HG03342 (cell line): ENCODE data around the gene ZNF331.

Experiments
- ATAC-seq: cut with Tn5 transposase; IDR thresholded peaks from one replicate; pipeline ENCODE4 v1.9.1; 2021; ENCODE audit warnings: mild to moderate bottlenecking, moderate library complexity; ENCODE audit not compliant: unreplicated experiment

ZNF331 gene

DNA sequence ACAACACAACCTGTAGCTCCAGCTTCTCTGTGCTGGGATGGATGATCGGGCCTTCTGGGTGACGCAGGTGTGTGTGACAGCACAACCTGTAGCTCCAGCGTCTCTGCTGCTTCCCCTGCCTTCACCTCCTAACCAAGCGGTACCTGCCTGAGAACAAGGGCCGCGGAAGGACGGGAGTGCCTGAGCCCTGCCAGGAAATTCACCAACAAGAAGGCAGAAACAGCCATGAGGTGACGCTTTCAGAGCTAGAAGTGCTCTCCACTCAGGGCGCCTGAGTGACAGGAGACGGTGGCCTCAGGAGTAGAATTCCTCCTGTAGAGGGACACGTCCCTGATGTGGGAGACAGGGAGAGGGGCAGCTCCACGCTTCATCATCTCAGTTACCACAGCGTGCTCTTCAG is 17.4 kb downstream of the ZNF331 start:
- ATAC-seq, result no peak

DNA sequence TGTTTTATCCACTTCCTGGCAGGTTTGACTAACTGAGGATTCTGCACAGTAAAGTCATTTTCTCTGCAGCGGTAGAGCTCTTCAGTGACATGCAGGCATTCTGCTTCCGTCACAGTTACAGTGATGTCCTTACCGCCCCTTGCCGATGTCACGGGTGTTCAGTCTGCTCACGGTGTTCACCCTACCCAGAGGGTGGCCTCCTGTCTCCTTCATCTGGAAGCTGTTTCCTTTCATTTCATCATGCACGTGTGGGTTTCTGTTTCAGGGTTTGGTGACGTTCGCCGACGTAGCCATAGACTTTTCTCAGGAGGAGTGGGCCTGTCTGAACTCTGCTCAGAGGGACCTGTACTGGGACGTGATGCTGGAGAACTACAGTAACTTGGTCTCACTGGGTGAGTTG is 33.4 kb downstream of the ZNF331 start:
- ATAC-seq, result no peak

DNA sequence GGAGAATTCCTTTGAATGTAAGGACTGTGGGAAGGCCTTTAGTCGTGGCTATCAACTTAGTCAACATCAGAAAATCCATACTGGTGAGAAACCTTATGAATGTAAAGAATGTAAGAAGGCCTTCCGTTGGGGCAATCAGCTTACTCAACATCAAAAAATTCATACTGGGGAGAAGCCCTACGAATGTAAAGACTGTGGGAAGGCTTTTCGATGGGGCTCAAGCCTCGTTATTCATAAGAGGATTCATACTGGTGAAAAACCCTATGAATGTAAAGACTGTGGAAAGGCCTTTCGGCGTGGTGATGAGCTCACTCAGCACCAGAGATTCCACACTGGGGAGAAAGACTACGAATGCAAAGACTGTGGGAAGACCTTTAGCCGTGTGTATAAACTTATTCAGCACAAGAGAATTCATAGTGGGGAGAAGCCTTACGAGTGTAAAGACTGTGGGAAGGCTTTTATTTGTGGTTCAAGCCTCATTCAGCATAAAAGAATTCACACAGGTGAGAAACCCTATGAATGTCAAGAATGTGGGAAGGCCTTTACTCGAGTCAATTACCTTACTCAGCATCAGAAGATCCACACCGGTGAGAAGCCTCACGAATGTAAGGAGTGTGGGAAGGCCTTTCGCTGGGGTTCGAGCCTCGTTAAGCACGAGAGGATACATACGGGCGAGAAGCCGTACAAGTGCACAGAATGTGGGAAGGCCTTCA is 39.2 kb downstream of the ZNF331 start:
- no peak for ATAC-seq

DNA sequence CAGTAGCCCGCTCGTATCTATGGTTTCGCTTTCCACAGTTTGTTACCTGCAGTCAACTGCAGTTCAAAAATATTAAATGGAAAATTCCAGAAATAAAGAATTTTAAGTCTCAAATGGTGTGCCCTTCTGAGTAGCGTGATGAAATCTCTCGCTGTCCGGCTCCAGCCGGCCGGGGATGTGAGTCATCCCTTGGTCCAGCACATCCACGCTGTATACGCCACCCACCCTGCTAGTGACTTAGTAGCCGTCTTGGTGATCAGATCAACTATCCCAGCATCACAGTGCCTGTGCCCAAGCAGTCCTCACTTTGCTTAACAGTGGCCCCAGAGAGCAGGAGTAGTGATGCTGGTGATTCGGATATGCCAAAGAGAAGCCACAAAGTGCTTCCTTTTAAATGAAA is 40.0 kb downstream of the ZNF331 start:
- no peak for ATAC-seq

DNA sequence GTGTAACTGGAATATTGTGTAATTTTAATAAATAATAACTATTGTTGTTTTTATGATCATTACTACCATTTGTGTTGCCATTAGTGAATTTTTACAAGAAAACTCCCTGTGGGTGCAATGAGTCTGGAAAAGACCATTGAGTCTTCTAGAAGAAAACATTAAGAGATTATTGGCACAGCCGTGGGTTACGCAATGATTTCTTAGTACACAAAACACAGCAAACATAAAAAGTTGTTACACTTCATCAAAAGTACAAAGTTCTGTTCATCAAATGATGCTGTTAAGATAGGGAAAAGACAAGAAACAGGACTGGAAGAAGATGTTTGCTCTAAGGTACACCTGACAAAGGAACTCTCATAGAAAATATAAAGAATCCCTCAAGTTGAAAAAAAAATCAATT is 41.6 kb downstream of the ZNF331 start:
- ATAC-seq, result no peak

DNA sequence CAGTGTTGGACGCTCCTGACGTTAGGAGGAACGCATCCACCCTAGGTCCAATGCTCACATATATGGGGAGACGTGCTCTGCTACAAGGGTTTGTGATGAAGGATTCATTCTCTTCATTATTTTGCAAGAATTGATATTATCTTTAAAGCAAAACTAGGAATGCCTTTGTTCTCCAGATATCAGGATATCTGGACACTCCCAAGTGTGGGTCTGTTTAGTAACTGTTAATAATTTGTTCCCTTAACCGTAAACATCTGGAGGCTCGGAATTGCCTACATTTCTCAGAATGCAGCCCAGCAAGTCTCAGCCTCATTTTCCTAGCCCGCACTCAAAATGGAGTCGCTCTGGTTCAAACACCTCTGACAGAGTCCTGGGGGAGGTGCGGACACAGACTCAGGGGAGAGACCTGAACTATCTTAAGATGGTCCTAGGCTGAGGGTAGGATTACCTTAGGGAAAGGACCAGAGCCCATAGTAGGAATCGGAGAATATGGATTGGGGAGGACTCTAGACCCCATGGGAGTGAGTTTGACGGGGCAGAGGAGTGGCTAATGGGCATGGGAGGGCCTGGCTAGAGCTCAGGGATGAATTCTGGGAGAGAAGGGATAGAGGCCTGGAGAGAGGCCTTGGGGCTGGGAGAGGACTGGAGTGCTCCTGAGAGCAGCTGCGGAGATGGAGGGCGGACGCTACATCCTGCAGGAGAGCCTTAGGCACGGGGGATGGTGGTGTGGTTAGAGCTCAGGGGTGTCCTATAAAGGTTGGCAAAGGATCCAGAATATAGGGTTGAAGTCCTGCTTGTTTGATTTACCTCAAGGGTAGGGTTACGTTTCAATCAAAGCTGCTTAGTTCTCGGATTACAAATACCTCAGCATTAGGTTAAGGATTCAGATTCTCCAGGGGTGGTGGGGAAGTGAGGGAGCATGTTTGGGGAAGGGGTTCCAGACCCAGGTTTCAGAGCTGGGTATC is 43.2 kb downstream of the ZNF331 start:
- ATAC-seq, result no peak

DNA sequence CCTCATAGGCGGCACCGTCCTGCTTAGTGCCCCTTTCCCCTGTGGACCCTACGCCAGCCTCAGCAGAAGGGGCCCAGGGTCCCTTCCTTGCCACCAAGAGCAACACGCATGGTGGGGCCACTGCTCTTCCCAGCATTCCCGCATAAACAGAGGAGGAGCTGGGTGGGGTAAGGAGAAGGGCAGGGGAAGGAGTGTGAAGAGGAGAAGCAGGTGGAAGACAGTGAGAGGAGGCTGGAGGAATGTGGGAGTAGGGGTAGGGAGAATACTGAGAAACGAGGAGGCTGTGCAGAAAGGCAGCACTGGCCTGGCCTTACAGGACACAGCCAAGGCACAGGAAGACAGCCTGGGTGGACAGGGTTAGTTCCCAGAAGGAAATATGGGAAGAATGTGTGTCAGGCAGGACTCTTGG is 43.9 kb downstream of the ZNF331 start:
- ATAC-seq, result no peak

DNA sequence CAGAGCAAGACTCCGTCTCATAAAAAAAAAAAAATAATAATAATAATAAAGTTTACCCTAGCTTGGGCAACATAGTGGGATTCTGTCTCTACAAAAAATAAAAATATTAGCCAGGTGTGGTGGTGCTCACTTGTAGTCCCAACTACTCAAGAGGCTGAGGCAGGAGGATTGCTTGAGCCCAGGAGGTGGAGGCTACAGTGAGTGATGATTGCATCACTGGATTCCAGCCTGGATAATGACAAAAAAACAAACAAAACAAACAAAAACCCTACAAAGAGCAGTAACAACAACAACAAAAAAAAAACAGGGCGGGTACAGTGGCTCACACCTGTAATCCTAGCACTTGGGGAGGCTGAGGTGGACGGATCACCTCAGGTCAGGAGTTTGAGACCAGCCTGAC is 45.2 kb downstream of the ZNF331 start:
- no peak for ATAC-seq

DNA sequence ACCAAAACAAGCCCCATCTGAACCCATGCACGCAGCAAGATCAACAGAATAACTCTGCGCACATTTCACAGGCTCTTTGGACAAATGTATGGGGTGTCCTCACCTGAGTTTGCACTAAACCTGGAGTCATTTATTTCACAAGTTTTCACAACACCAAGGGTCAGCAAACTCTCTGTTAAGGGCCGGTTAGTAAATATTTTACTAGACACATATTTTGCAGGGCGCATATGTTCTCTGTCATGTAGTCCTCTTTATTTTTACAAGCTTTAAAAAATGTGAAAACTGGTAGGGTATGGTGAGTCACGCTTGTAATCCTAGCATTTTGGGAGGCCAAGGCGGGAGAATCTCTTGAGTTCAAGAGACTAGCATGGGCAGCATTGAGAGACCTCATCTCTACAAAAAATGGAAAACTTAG is 48.3 kb downstream of the ZNF331 start:
- ATAC-seq, result no peak

DNA sequence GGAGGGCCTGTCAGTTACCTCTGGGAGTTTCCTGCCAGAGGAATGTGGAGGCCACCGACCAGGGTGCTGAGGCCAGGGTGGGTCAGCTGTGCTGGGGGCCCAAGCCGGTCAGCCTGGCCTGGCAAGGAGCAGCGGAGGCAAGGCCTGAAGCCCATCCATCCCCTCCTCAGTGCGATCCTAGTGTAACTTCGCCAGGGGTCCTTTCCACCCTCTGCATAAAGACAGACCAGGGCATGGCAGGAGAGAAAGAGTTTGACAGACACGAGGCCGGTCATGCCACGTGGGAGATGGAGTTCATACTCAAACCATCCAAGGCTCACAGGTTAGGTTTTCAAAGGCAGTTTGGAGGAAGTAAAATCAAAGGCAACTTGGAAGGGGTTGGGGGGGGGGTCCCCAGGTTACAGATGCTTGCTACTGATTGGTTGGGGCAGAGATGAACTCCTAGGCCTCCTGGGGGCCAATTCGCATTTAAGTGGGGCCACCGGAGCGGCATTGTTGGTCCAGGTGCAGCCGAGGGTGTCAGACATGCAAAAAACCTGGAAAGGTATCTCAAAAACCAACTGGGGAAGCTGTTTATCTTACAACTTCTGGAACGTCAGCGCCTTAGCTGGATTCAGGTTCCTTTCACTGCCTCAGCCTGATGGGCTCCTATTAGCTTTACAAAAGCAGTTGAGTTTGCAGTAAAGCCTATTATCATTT is 57.0 kb downstream of the ZNF331 start:
- ATAC-seq, result no peak

DNA sequence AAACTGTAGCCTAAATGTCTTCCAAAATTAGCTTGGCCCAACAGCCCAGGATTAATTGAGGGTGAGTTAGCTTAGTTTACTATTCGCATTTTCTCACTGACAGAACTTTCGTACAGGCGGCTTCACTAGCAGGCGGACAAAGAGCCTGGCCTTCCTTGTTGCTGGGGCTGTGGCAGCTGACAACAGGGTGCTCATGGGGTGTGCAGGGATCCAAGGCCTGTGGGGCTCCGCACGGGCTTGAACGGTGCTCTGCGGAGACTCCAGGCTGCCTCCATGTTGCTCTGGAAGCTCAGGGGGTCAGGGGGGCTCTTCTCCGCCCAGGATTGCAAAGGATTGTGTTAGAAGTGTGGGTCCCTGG is 57.5 kb downstream of the ZNF331 start:
- no peak for ATAC-seq

DNA sequence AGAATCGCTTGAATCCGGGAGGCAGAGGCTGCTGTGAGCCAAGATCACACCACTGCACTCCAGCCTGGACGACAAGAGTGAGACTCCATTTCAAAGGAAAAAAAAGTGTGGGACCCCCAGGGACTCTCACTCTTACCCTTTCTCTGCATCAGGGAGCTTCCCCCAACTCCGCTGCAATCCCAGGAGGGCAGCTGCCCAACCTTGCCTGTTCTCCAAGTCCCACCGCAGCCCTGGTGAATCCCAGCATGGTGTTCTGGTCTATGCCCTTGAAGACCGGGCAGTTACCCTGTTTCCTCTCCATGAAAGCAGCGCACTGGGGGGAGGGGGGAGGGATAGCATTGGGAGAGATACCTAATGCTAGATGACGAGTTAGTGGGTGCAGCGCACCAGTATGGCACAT is 58.1 kb downstream of the ZNF331 start:
- no peak for ATAC-seq

DNA sequence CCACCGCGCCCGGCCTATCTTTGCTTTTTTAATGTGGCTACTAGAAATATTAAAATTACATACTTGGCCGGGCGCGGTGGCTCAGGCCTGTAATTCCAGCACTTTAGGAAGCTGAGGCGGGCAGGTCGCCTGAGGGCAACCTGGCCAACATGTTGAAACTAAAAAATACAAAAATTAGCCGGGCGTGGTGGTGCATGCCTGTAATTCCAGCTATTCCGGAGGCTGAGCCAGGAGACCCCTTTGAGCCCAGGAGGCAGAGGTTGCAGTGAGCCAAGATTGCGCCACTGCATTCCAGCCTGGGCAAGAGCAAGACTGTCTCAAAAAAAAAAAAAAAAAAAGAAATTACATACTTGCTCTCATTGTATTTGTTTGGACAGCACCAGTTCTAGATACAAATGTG is 59.1 kb downstream of the ZNF331 start:
- no peak for ATAC-seq

DNA sequence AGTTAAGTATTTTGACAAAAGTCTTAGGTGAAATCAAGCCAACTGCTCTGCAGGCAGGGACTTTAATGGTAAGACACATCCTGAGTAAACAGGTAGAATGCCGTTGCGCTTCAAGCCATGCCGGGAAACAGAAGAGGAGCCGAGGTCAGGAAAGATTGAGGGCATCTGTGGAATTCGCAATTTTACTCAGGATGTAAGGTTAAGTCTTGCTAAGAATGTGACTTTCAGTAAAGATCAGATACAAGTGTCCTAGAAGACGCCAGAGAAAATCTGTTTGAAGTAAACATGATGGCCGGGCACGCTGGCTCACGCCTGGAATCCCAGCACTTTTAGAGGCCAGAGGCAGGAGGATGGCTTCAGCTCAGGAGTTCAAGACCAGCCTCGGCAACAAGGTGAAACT is 60.4 kb downstream of the ZNF331 start:
- ATAC-seq, result no peak

DNA sequence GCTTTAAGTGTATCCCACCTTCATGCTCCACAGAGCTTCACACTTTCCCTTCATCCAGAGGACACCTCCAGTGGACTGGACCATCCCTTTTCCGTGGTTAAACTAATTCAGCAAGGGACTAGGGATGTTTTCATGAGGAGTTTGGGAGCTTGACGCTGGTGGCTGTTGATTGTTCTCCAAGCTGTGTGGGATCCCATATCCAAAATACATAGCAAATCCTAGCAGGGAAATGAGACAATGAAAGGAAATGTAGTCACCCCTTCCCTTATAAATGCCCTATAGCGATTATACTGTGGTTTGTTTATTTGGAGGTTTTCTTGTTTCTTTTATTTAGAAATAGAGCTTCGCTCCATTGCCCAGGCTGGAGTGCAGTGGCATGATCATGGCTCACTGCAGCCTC is 62.3 kb downstream of the ZNF331 start:
- no peak for ATAC-seq

DNA sequence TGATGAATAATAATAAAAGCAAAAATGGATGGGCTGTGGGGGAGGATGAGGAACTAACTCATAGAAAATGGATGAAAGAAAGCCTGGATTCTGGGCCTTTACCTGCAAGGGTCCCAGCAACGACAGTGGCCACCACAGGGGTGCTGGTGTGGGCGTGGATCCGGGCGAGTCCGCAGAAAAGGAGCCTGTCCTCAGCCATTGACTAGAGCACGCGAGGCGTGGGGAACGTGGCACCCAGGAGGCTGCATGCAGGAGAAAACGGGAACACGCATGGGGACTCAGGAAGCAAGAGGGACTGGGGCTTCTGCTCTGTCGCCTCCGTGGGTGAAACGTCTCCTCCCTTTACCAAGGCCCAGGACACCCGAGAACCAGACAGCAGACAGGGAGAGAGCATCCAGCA is 68.1 kb downstream of the ZNF331 start:
- ATAC-seq, result no peak

DNA sequence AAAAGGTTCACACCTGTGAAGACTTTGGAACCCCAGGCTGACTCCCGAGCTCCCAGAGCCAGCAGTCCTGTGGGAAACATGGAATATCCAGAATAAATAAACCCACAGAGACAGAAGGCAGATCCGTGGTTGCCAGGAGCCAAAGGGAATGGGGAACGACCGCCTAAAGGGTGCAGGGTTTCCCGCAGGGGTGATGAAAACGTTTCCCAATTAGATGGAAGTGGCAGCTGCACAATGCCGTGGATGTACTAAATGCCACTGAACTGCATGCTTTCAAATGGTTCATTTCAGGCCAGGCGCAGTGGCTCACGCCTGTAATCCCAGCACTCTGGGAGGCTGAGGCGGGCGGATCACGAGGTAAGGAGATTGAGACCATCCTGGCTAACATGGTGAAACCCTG is 70.4 kb downstream of the ZNF331 start:
- no peak for ATAC-seq

DNA sequence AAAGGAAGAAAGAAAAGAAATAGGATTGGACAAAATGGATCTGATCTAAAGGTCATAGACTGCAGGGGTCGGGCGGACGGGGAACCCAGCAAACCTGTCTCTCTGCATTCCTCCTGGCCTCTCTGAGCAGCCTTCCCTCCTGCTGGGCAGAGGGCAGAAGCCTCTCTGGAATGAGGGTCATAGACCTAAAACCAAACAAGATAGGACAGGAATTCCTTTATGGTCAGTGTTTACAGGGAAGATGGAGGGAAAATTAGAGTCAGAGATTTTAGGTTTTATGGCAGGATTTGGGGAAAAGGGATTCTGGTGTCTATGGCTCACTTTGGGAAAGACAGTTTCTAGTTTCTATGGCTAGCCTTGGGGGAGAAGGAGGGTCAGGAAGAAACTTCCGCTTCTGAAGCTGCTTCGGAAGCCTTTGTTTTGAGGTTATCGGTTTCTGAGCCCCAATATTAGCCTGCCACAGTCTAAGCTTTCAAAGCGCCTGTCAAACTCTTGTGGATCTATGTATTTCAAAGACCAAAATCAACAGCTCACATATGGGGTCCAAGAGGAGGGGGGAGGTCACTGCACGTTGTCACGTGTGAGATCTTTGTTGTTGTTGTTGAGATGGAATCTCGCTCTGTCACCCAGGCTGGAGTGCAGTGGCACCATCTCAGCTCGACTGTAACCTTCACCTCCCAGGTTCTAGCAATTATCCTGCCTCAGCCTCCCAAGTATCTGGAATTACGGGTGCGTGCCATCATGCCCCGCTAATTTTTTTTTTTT is 75.0 kb downstream of the ZNF331 start:
- ATAC-seq, result no peak

DNA sequence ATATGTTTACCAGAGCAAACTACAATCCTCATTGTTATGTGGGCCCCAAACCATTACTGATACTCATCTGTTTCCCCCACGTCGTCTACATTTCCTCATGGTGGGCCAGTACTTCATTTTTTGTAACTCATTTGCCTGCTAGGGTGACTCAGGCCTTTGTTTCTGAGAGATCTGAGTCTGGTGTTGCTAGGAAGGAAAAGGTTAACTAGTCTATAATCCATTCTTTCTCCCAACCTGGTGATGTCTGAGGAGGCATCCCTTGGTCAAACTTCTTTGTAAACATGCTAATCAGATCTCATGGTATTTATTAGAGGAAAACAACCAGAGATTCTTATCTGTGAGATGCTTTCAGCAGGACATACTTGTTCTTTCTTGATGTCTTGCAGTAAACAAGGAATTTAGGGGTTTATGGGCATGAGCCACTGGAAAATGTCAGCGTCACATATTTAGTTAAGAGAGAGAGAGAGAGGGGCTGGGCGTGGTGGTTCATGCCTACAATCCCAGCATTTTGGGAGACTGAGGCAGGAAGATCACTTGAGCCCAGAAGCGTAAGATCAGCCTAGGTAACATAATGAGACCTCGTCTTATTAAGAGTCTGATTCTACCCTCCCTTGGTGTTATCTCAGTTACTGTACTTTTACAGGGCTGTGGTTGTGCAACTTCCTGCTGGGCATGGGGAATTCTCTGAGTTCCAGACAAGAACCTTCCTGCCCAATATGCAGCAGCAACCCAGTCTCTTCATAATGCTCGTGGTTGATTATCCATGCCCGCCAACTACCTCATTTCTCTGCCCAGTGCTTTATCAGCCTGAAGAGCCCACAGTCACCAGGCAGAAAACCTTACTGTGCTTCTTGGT is 84.2 kb downstream of the ZNF331 start:
- no peak for ATAC-seq
